HG03565 (cell line): ENCODE data around the gene MCMBP.
"Not testable (repeated sequence)": the region's sequence is repeated elsewhere in the genome, so short reads cannot be mapped to it uniquely, and the experiment has no call there.

Experiments used
- ATAC-seq: cut with Tn5 transposase; IDR thresholded peaks from one replicate; pipeline ENCODE4 v1.9.1; 2021; ENCODE audit warnings: mild to moderate bottlenecking, moderate library complexity; ENCODE audit not compliant: unreplicated experiment

Gene MCMBP

DNA sequence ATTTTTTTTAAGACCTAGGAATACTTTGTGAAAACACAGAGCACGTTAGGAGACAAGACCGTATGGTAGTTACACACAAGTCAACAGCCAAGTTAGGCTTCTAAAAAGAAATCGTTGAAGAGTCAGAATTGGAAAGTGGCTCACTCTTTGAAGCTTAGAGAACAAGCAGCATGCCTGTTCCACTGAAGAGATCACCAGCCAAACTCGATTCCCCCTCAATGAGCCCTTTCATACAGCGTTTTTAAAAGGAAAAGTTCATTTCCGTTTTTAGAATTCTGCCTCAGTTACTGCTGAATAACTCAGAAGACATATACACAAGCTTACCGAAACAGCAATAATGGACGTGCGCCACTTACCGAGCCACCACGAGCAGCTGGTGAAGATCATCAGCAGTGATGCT is 41.0 kb downstream of the MCMBP start:
- ATAC-seq = no peak

DNA sequence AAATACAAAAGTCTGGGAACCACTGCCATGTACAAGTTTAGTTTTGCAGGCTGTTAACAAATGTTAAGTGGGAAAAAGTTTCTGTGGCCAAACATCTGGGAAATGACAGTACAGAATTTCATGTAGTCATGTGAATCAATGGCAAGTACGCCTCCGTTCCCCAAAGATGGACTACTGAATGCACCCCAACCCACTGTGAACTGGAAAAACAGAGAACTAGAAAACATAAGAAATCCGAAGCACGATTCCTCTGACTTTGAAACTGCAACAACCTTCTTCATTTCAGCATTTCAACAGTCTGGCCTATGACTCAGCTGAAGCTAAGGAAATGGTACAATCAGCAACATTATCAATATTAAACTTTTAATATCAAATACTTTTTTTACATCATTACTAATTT is 41.8 kb downstream of the MCMBP start:
- ATAC-seq = no peak

DNA sequence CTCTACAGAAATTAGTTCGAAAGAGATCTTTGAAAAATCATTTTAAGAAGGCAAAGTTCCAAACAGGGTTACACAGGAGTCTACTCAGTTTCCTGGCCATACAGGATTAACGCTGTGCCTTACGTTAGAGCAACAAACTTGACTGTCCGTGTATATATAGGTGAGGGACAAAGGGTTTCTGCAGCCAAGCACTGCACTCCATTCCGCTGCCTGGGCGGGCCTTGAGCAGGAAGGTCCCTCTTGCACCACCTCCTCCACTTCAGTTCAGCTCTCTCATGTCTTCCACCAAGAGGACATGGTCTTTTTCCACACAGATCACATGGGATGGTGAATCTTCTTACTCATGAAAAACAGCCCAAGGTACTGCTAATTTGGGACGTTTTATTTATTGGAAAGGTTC is 43.2 kb downstream of the MCMBP start:
- ATAC-seq = no peak

DNA sequence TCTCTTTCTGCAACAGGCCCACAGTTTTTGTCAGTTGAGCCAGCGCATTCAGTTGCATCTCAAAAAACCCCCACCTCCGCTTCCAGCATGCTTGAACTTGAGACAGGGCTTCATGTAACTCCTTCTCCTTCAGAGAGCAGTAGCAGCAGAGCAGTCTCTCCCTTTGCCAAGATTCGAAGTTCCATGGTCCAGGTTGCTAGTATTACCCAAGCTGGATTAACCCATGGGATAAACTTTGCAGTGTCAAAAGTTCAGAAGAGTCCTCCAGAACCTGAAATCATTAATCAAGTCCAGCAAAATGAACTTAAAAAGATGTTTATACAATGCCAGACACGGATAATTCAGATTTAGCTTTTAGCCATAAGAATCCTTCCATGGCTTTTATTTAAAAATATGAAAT is 45.2 kb downstream of the MCMBP start:
- no peak for ATAC-seq

DNA sequence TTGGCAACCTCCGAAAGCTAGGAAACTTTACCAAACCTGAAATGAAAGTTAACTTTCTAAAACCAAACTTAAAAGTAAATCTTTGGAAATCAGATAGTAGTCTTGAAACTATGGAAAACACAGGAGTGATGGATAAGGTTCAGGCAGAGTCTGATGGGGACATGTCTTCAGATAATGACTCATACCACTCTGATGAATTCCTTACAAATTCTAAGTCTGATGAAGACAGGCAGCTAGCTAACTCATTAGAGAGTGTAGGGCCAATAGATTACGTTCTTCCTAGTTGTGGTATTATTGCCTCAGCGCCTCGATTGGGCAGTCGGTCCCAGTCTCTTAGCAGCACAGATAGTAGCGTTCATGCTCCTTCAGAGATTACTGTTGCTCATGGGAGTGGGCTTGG is 45.9 kb downstream of the MCMBP start:
- no peak for ATAC-seq

DNA sequence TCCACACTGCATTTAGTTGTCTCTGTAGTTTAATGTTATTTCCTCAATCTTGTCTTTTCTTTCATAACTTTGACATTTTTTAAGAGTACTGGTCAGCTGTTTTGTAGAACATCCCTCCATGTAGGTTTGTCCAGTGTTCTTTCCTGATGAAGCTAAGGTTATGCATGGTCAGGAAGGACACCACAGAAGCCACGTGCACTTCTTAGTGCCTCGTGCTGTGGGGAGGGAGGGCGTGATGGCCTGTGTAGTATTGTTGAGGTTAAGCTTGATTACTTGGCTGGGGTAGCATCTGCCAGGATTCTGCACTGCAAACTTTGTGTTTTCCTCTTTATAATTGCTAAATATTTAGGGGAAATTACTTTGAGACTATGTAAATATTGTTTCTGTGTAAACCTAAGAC is 48.3 kb downstream of the MCMBP start:
- ATAC-seq = no peak

DNA sequence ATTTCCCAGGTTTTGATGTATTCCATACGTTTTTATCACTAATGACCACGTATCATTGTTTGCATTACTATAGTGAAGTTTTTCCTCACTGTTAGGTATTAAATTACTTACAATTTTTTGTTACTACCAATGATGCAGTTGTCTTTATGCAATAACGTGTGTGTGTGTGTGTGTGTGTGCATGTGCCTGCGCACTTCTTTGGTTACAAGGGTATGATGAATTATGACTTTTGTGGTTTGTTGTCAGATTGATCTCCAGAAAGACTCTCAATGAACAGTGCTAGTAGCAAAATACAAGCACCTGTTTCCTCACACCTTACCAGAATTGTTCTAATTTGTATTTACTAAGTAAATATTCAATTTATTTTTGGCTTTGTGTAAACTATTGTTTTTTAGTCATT is 51.5 kb downstream of the MCMBP start:
- ATAC-seq = no peak

DNA sequence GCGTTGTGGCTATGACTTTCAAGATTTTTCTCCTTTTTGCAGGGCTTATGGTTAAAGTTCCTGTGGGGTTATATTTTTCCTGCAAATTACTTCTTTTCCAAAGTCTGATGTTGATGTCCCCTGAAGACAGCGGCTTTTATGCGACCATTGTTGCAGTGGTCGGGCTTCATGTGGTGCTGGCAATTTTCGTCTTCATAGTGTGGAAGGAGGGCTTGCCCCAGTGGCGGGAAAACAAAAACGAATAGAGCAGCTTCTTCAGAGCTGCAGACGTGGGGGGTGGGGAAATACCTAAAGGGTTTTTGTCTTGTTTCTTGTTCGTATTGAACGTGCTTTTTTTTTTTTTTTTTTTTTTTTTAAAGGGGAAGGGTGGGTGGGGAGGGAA is 53.8 kb downstream of the MCMBP start:
- ATAC-seq = no peak

DNA sequence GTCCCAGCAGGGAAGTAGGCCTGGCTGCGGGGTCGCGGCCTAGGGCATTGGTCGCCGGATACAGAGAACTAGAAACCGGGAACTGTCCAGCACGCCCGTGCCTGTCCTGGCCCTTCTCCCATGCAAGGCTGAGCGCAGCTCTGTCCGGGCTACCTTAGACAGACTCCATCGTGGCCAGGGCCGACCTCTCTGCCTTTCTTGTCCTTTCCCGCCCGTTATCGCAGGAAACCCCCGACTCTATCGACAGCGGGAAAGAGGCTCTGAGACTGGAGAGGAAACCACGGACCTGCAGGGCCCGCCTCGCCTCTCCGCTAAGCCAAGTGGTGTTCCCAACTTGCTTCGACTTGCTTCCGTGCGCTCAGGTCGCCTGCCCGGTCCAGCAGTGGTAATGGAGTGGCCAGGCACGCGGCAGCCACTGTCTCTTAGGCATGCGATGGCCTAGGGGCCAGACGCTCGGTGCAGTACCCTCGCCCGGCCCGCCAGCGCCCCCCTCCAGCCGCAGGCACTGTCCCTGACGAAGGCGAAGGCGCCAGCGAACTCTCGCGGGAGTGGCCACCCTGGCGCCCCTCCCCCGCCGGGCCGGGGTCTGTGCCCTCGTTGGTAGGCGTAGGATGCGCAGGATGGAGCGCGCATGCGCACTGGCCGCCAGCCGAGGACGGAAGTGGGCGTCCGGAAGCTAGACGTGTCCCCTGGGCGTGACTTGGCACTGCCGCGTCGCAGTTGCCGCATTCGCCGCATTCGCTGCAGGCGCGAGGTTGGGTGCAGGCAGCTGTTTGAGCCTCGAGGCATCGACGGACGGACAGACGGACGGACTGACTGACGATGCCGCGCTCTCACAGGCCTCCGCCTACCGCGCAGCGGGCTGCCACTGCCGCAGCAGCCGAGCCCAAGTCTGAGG is 54.4 kb downstream of the MCMBP start:
- no peak for ATAC-seq

DNA sequence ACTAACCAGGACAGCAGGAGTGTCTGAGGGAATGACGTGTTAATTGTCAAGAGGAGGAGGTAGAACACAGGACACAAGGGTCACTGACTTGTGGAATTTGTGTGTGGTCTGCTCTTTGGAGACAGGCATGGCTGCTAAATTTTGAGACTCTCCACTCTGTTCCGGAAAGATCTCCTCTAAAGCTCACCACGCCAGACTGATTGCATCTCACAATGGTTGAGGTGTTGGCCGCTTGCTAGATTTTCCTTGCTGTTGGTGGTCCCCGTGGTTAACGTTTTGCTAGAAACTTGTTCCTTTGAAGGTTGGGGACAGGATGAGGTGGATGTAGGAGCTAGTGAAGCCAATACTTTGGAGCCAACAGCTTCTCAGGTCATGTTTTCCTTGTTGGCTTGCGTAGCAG is 57.0 kb downstream of the MCMBP start:
- ATAC-seq = no peak

DNA sequence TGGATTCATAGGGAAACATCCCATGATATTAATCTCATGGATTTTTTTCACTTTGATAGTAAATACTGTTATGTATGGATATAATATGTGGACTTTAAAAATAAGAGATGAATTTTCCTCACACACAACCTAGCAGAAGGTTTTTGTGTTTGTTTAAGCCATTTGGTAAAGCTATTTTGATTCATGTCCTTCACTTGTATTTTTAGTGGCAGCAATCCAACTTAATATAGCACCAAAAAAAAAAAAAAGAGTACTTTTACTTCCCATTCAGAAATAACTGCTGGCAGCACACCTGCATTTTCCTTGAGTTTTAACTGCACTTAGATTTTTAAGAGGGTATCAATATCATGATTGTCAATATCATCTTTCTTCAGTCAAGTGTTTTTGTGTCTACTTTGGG is 60.0 kb downstream of the MCMBP start:
- ATAC-seq = no peak

DNA sequence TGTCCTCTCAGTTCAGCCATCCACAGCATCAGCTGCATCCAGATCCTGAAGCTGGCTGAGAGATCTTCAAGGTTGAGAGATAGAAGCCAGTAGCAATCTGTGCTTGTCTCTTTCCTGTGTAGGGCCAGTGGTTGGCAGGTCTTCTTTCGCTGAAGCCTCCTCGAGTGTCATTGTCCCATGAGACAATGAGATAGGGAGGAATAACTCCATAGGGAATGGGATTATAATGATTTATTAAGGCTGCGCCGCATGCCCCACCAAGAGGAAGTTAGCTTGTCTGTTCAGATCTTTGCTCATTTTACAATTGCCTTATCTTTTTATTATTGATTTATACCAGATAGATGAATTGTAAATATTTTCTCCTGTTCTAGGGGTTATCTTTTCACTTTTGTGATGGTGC is 61.5 kb downstream of the MCMBP start:
- ATAC-seq = no peak

DNA sequence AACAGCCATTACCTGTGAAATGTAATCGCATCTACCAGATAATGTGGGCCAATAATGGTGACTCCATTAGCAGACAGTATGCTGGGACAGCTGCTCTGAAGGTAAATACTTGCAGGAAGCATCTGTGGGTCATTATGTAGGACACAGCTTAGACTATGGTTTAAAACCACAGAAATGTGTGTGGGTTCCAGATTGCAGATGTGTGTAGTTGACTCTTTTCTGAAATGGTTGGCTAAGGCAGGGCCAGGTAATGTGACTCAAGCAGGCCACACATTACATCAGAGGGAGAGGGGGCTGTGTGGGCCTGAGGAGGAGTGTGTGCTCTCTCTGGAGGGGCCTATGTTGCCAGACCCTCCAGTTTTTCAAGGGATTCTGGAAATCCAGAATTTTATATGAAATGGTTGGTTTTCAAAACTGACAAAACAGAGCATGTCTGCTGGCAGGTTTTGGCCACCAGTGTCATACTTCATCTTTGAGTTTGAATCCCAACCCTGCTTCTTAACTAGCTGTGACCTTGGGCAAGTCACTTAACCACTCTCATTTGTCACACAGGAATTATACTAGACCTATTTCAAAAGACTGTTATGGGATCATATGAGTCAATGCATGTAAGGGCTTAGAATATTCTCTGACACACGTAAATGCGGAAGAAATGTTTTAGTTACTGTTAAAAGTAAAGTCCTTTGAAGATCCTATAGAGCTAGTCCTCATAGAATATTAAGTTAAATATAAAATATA is 64.5 kb downstream of the MCMBP start:
- ATAC-seq = peak; percentile 64

DNA sequence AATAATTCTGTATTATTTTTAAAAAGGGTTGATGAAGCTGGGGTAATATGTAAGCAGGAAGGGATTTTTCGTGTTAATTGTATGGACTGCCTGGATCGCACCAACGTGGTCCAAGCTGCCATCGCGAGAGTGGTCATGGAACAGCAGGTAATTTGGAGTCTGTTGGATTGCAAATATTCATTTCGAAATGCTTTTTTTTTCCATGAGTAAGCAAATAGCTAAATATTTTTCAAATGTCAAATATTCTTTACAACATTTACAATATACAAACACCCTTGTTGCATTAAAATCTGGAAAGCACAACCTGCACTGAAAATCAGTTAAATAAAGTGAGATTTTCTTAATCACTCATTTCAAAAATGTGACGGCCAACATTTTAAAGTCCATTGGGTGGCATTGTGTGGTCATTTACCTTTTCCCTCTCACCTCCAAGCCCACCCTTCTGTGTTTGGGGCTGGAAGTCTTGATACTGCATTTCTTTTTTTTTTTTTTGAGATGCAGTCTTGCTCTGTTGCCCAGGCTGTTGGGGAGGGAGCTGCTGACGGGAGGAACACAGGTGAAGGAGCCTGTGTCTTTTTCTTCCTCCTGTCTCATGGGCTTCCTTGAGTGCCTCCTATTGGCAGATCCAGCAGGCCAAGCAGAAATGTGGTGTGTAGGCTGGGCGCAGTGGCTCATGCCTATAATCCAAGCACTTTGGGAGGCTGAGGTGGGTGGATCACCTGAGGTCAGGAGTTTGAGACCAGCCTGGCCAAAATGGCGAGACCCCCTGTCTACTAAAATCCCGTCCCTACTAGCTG is 66.1 kb downstream of the MCMBP start:
- no peak for ATAC-seq

DNA sequence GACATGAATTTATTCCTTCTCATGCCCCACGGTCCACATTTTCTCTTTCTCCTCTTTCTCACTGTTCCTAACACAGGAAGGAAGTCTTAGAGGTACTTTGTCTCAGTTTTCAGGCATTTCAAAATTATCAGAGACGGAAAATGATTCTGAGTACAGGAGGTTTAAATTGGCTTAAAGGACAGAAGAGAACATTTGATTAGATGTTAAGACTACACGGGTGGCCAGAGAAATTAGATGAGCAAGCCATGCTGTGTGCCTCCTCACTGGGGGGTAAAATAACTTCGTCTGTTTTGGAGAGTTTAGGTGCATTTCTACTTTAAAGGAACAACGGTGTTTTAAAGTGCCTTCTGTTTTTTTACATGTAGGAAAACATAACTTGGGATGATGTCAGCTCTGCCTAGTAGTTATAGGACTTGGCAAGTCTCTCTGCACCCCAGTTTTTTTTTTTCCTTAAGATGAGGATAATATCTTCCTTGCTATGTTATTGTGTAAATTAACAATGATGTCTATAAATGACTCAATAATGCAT is 66.9 kb downstream of the MCMBP start:
- ATAC-seq = no peak

DNA sequence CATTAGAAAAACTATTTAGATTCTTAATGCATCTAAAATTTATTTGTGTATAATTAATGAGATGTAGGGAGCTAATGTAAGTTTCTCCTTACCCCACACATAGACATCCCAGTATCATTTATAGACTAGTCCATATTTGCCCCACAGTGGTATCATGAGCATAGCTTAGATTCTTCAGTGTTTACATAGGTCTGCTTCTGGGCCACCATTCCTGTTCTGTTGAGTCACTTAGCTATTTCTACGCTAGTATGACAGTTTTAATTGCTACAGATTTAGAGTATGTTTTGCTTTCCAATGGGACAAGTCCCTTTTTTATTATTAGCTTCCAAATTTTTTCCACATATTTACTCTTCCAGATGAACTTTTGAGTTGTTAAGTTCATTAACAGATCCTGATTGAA is 69.4 kb downstream of the MCMBP start:
- ATAC-seq = no peak

DNA sequence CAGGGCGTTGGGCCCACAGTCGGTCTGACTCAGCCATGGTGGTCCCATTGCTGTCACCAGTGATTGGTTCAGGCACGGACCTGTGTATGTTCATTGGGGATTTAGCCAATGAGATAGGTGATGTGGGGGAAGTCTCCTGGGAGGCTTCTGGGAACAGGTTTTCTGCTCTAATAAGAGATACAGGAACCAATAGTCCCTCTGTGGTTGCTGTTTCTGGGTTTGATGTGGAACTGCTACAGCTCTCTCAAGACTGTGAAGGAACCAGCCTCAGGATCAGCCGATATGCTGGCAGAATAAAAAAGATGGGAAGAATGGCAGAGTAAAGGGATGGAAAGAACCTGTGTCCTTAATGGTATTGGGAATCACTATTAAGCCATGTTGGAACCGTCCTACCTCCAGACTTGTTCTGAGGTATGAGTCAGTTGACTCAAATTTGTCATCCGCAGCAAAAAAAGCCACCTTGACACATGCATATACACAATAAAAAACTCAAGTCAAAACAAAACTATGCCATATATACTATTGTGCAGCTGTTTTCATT is 70.6 kb downstream of the MCMBP start:
- ATAC-seq = no peak

DNA sequence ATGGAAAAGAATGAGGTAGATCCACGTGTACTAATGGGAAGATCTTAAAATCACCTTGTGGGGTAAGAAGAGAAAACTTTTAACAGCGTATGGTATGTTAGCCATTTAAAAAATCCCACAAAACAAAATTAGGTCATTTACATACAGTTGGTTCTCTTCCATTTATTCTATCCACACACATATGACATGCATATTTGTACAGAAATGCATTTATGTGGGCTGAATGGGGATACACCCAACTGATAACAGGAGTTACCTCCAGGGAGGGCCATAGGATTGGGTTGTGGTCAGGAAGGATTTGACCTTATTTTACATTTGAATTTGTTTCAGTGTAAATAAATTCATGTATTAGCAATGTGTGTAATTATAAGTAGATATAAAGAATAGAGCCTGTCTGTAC is 71.5 kb downstream of the MCMBP start:
- ATAC-seq = no peak

DNA sequence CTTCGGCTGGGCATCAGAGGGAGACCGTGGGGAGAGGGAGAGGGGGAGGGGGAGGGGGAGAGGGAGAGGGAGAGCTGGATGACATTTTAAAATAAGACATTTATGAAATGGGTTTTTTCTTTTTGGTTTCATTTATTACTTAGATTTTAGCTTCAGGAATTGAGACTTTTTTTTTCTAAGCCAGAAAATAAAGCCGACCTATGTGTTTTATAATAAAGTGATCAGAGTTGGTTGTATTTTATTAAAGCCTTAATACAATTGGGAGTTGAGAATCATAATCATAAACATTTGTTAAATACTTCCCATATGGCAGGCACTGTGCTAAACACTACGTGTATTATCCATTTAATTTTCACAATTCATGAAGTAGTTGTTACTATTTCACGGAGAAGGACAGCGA is 76.6 kb downstream of the MCMBP start:
- no peak for ATAC-seq

DNA sequence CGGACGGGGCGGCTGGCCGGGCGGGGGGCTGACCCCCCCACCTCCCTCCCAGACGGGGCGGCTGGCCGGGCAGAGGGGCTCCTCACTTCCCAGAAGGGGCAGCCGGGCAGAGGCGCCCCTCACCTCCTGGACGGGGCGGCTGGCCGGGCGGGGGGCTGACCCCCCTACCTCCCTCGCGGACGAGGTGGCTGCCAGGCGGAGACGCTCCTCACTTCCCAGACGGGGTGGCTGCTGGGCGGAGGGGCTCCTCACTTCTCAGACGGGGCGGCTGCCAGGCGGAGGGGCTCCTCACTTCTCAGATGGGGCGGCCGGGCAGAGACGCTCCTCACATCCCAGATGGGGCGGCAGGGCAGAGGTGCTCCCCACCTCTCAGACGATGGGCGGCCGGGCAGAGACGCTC is 77.5 kb downstream of the MCMBP start:
- ATAC-seq = not testable (repeated sequence)

DNA sequence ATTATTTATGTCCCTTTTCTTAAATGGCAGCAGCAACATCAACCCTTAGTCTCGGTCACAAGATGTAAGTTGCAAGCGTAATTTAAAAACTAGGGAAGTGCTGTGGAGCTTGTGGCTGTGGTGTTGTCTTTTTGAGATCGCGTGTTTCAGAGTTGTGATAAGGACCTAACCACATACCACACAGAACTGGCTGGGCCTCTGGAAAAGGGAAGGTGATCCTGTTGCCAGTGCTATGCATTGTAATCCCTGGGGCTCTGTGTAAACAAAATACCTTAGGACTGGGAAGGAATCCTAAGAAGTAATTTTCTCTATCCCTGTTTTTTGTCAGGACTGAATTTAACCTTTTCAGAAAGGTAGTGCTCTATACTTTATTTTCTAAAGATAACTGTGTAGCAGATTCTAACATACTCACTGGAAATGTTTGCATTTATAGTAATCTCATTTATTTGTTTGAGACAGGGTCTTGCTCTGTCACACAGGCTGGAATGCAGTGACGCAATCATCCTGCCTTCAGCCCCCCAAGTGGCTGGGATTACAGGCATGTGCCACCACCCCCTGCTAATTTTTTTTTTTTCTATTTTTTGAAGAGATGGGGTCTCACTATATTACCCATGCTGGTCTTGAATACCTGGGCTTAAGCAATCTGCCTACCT is 86.4 kb downstream of the MCMBP start:
- ATAC-seq = no peak
